Sigmoid colon (tissue), 4 donors: ENCODE measurements around the gene NEK2.

Experiments
- CTCF ChIP-seq, 4 experiments: fragments of 450-650 bp in 3 of 4; fragments of 200-600 bp in 1 of 4; IDR thresholded peaks; one replicate each; pipeline ENCODE4 v1.5.1; 2016 to 2019; ENCODE audit warnings: antibody characterized with exemption in 4 of 4, mild to moderate bottlenecking in 3 of 4, moderate library complexity in 2 of 4
- EP300 ChIP-seq, 4 donors: sonication (generic); formaldehyde crosslinking; IDR thresholded peaks; one replicate each; pipeline ENCODE4 v1.6.1; 2017; ENCODE audit warnings: antibody characterized with exemption in 4 of 4
- POLR2A ChIP-seq, 2 donors: fragments of 450-650 bp; IDR thresholded peaks; one replicate each; pipeline ENCODE4 v1.6.1; 2016; ENCODE audit warnings: antibody characterized with exemption in 2 of 2, mild to moderate bottlenecking in 2 of 2, moderate library complexity in 2 of 2

DNA sequence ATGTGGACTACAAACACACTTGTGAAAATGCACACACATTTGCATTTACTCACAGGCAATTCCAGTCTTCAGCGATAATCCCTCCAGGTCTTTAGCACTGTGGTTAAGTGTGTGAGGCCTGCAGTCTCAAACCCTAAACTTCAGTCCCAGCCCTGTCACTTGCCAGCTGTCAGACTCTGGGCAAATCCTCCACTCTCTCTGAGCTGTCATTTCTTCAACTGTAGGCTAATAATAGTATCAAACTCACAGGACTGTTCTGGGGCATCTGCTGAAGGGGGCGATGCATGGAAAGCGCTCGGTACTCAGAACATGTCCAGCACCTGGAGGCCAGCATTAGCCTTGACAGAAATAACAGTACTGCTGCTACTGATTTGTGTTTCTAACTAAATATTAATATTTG lies 48.2 kb downstream of the NEK2 start:
- no peak for TF ChIP-seq CTCF (IDR thresholded peaks at IDR 0.05)
- no peak for TF ChIP-seq EP300 (IDR thresholded peaks at IDR 0.05)
- TF ChIP-seq POLR2A (IDR thresholded peaks at IDR 0.05) = no peak
